NT2/D1 (cell line): ENCODE data around the gene GPR55.
A peak's percentile ranks its signal among the peaks of the same experiment; 100 is the strongest.

Experiments used
- DNase-seq: peaks from one replicate; pipeline ENCODE4 v3.0.0-alpha.2; 2011; ENCODE audit warnings: low read depth, low spot score
- H3K27me3 ChIP-seq: 2 replicates; pipeline ENCODE4 v1.6.0; 2011; ENCODE audit warnings: mild to moderate bottlenecking; ENCODE audit not compliant: insufficient read length, insufficient read depth
- H3K36me3 ChIP-seq: 2 replicates; pipeline ENCODE4 v1.6.1; 2011; ENCODE audit warnings: mild to moderate bottlenecking, low read length, mixed read lengths; ENCODE audit not compliant: insufficient read depth, insufficient read length
- H3K4me1 ChIP-seq: 2 replicates; pipeline ENCODE4 v1.5.1; 2011; ENCODE audit not compliant: insufficient read depth, insufficient read length
- H3K4me3 ChIP-seq: 2 replicates; pipeline ENCODE4 v1.5.1; 2011; ENCODE audit warnings: low read depth; ENCODE audit not compliant: insufficient read length
- H3K9ac ChIP-seq: 2 replicates; pipeline ENCODE4 v1.6.0; 2011; ENCODE audit warnings: low read depth; ENCODE audit not compliant: insufficient read length
- H3K9me3 ChIP-seq: 2 replicates; pipeline ENCODE4 v1.5.1; 2011; ENCODE audit warnings: mild to moderate bottlenecking, low read length; ENCODE audit not compliant: insufficient read depth
- SUZ12 ChIP-seq: IDR thresholded peaks from 2 replicates; pipeline ENCODE4 v1.6.1; 2011; ENCODE audit not compliant: insufficient read length, insufficient read depth; ENCODE audit errors: extremely low read depth
- YY1 ChIP-seq: IDR thresholded peaks from 2 replicates; pipeline ENCODE4 v1.6.1; 2011; ENCODE audit not compliant: insufficient read length, insufficient read depth
- ZNF274 ChIP-seq: IDR thresholded peaks from 2 replicates; pipeline ENCODE4 v1.6.1; 2011; ENCODE audit warnings: mild to moderate bottlenecking, low read depth, low read length

Gene GPR55

DNA sequence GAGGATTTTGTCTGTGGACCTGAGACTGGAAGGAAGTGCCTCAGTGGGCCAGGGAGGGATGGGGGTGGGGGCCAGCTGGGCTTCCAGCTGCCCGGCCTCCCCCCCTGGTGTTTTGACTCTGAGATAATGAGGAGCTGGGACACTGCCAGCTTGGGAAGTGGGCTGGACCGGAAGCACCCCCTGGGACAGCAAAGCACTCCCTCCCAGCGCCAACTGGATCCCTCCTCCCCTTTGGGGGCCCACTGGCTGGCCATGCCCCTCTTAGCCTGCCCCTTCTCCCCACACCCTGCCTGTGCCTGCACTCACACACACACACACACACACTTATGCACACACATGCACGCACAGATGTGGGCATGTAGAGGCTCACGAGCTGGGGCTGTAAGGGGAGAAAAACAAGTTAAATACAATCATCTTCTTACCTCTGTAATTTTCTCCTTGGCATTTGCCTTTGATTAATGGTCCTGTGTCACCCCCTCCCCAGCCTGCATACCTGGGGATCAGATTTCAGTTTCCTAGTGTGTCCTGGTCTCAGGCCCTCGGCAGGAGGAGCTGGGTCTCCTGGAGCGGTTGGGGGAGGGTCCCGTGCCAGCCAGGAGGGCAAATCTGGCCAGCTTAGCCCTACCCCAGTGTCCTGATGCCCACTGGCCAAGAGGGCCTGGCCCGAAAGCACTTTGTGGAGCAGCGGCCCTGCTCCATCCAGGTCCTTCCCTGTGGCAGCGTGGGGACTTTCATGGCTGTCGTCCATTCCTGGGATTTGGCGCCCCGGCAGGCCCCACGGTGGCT is 56.7 kb downstream of the GPR55 start:
- H3K4me3 ChIP-seq, result peak overlapping the region; percentile 45
- no peak for DNase-seq
- peaks cover 9% of the 10 kb centered on the region for H3K27me3 ChIP-seq
- no peaks in the 10 kb centered on the region for H3K9me3 ChIP-seq
- H3K4me1 ChIP-seq, result peaks cover 55% of the 10 kb centered on the region
- TF ChIP-seq YY1, result no peak
- no peak for TF ChIP-seq ZNF274
- peak overlapping the region; percentile 86 for H3K9ac ChIP-seq
- H3K36me3 ChIP-seq, result peaks cover 24% of the 10 kb centered on the region

DNA sequence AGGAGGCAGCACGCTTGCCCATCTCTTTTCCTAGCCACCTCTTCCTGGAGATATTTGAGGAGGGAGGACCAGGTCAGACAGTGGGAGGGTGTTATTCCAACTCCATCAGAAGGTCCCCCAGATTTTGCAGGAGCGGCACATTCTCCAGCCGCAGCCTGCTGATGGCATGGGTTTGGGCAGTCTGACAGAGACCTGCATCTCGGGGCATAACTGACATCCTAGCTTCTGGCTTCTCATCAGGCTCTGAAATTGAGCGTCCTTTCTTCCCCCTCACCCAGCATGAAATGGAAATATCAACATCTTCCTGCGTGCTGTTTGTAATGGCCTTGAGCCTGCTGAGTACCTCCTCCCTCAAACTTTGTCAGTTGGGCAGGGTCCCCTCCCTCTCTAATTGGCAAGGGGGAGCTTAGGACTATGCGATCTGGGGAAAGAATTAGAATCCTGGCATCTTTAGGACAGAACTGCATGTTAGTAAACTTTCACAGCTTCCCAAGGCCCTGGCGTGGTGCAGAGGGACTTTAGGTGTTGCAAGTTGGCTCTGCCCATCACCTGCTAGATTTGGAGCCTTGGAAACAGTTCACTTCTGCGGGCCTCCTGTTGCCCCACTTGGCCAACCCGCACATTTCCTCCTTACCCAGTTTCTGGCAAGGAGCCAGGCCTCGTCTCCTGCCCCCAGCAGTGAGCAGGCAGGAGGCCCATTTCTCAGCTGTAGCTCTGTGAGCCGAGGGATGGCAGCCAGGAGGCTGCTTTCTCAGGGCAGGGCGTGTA is 58.1 kb downstream of the GPR55 start:
- H3K27me3 ChIP-seq, result peaks cover 14% of the 10 kb centered on the region
- H3K4me1 ChIP-seq, result peaks cover 42% of the 10 kb centered on the region
- H3K4me3 ChIP-seq, result peak overlapping the region; percentile 91
- peaks cover 11% of the 10 kb centered on the region for H3K36me3 ChIP-seq
- H3K9ac ChIP-seq, result peak overlapping the region; percentile 46
- no peaks in the 10 kb centered on the region for H3K9me3 ChIP-seq
- no peak for TF ChIP-seq YY1
- no peak for TF ChIP-seq ZNF274
- no peak for TF ChIP-seq SUZ12
- no peak for DNase-seq

- TF ChIP-seq SUZ12, result no peak
- TF ChIP-seq ZNF274, result no peak
- no peak for TF ChIP-seq YY1
- peaks cover 34% of the 10 kb centered on the region for H3K4me1 ChIP-seq
- H3K27me3 ChIP-seq, result peaks cover 14% of the 10 kb centered on the region
- H3K9ac ChIP-seq, result peak overlapping the region; percentile 96
- H3K9me3 ChIP-seq, result no peaks in the 10 kb centered on the region
- H3K36me3 ChIP-seq, result peaks cover 4% of the 10 kb centered on the region
- H3K4me3 ChIP-seq, result peak overlapping the region; percentile 91
- DNase-seq, result no peak
These were observed 59.0 kb downstream of the GPR55 start for GRCh38 chr2:230865766-230866755.

- Histone ChIP-seq H3K36me3 (peaks cover 4% of the 10 kb centered on the region), H3K4me3 (peak overlapping the region; percentile 91), H3K4me1 (peaks cover 30% of the 10 kb centered on the region), H3K9me3 (no peaks in the 10 kb centered on the region), H3K9ac (peak overlapping the region; percentile 96), H3K27me3 (peaks cover 14% of the 10 kb centered on the region)
- TF ChIP-seq ZNF274, result no peak
- TF ChIP-seq YY1, result no peak
- no peak for TF ChIP-seq SUZ12
- DNase-seq, result no peak
These were observed 59.7 kb downstream of the GPR55 start for GRCh38 chr2:230865307-230865765.

- Histone ChIP-seq H3K4me3 (peak within 1 kb of the TSS; percentile 91), H3K36me3 (peaks cover 4% of the 10 kb centered on the region), H3K27me3 (peaks cover 14% of the 10 kb centered on the region), H3K4me1 (peaks cover 25% of the 10 kb centered on the region), H3K9me3 (no peaks in the 10 kb centered on the region), H3K9ac (peak within 1 kb of the TSS; percentile 96)
- TF ChIP-seq YY1 (no peak), SUZ12 (no peak)
- no peak for DNase-seq
These were observed 60.3 kb downstream of the GPR55 start, which contains the start of gene ITM2C for GRCh38 chr2:230864605-230865306. TSS of gene ITM2C (plus strand) at chr2:230864942. CDS start at chr2:230865026, 84 bp downstream.

- Histone ChIP-seq H3K9ac (peak overlapping the region; percentile 76), H3K4me1 (peaks cover 19% of the 10 kb centered on the region), H3K27me3 (peaks cover 14% of the 10 kb centered on the region), H3K9me3 (no peaks in the 10 kb centered on the region; the same call in 1 of the 2 replicates), H3K4me3 (peak overlapping the region; percentile 91), H3K36me3 (peaks cover 4% of the 10 kb centered on the region)
- no peak for TF ChIP-seq YY1
- no peak for DNase-seq
These were observed 60.9 kb downstream of the GPR55 start for GRCh38 chr2:230864122-230864604.
